Suppressor macrophage treated with lipopolysaccharide for 4 hours (primary cell): ENCODE data around the gene BRD7.

Source experiments
- DNase-seq: peaks from one replicate; pipeline ENCODE4 v3.0.0-alpha.2; 2020

The BRD7 gene

DNA sequence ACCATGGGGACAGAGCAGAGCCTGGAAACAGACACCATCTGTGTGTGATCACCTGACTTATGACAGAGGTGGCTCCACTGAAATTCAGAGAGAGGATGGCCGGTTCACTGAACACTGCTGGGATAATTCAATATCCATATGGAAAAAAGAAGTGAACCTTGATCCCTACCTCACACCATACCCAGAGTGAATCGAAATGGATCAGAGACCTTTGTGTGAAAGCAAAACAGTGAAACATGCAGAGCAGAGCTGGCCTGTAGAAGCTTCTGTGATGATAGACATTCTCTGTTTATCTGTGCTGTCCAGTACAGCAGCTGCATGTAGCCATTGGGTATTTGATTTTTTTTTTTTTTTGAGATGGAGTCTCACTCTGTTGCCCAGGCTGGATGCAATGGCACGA lies 82.1 kb downstream of the BRD7 start:
- DNase-seq, result no peak

DNA sequence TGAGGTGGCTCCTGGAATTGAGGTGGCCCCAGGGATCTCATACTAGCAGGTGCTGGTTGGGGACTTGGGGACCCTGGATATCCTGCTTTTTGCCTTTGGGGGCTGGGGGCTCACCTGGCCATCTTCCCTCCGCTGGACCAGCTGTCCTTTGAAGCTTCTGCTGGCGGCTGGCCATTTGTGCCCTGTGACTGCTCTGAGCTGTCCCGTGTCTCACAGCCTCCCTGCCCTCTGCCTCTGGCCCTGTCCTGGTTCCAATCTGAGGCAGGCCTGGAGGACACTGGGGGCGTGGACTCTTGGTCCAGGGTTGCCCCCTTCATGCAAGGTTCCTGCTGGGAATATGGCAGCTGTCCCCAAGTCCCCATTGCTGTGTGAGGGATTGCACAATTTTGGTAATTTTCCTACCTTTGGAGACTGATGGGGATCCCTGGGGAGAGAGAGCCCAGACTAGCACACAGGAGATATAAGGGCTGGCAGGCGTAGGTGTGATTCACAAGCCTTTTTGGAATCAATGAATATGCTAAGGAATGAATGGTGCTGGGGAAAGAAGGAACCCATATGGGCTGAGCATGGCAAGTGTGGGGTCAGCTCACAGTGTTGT lies 83.3 kb downstream of the BRD7 start:
- DNase-seq, result no peak

DNA sequence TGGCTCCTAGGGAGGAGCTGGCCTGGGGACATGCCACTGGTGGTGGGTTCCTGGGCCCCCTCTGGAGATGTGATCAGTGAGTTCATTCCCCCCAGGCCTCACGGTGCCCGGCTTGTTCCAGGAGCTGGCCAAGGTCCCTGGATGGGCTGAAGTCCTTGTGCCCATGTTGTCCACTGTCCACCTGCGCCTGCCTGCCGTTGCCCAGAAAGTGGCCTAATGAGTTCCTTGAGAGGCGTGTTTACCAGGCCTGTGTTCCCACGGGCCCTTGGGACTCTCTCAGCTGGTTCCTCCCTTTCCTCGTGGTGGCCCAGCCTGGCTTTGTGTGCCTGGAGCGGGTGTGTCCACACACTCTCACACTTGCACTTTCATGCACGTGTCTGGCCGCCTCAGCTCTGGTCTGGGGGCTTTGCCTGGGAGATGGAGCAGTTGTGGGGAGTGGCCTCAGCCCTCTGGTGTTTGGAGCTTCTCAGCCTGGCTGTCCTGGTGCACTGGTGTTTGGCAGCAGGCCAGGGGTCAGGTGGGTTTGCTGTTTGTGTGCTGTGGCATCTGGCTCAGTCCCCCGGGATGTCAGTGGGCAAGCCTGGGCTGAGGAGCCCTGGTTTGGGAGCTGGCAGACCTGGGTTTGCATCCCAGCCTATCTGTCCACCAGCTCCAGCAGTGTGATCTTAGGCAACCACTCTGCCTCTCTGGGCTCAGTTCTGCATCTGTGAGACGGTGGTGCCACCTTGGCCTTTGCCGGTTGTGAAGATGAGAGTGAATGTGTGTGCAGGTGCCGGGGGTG lies 84.5 kb downstream of the BRD7 start:
- DNase-seq, result no peak

DNA sequence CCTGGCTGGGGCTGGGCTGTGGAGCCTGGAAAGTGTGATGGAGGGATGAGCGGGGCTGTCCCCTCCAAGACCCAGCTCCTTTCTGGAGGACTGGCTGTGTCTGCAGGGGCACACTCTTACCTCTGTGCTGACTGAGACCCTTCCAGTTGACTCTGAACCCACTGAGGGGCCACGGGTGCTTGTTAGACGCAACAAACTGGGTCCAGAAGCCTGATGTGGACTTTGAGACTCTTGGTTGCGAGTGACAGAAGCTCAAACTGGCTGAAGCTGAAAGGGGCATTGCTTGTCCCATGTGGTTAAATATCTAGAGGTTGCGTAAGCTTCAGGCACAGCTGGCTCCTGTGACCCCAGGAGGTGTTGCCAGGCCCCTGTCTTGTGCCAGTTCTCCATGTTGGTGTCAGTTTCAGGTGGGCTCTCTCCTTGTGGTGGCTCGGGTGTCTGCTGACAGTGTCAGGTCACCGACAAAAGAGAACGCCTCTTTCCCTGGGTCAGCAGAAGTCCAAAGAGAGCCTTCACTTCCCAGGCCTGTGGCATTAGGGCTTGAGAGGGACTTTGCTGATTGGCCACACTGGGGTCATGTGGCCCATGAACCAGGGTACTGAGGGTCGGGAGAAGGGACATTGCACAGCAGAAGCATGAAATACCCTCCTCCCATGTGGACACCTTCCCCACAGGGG lies 85.7 kb downstream of the BRD7 start:
- DNase-seq, result no peak

DNA sequence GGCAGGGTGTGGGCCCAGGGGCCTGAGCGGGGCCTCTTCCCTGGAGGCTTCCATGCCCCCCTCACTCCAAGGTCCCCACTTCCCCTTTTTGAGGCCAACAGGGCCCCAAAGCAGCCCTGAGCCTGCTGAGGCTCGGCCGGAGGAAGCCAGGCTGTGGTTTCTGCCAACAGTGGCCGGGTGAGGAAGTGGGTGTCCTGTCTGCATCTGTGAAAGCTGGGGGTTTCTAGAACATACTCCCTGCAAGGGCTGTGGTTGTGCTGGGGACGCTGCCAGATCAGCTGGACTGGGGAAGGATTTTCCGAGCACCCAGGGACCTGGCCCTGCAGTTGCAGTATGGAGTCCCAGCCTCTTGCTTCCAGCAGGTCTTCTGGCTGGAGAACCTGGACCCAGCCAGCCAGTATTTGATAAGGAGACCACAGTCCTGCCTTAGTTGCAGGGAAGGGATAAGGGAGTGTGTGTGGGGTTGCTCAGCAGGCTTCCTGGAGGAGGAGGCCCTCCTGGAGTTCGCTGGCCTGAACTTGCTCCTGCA lies 86.7 kb downstream of the BRD7 start:
- peak; percentile 95 for DNase-seq

DNA sequence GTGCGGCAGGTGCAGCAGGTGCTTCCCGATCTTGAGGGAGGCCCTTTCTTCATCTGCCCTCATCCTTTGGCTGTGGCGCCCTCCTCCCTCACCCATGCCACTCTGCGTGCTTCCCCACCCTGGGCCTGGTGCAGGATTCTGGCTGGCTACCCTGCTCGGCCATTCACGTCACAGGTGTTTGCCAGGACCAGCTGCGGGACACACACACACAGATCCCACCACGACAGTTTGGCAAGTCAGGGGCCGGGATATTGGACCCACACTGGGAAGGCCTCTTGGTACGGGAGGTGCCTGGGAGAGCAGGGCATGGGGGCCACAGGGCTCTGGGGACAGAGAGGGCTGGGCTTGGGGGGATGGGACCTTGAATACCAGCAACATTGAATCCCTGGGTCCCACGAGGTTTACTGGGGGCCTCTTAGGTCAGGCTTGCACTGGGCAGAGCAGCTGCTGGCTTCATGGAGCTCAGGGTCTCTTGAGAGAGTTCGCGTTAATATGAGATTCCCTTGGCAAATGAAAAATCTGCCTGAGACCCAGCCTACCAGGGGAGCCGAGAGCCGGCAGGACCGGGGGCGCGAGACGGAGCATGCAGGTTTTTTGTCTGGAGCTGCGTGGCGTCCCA lies 87.3 kb downstream of the BRD7 start:
- DNase-seq, result no peak

DNA sequence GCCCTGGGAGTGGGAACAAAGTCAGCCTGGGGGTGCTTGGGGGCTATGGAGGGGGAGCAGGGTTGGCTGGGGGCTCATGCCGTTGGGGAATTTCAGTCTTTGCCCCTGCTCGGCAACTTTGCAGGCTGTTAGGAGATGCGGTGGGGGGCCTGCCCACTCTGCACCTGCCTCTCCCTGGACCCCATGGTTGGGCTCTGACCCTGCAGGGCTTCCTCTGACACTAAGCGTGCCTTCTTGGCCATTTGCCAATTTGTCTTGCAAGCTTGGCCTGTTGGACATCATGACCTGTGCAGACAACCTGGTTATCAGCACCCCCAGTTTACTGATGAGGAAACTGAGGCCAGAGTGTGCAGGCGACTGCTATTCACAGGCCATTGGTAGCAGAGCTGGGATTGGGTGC lies 87.9 kb downstream of the BRD7 start:
- DNase-seq, result no peak

DNA sequence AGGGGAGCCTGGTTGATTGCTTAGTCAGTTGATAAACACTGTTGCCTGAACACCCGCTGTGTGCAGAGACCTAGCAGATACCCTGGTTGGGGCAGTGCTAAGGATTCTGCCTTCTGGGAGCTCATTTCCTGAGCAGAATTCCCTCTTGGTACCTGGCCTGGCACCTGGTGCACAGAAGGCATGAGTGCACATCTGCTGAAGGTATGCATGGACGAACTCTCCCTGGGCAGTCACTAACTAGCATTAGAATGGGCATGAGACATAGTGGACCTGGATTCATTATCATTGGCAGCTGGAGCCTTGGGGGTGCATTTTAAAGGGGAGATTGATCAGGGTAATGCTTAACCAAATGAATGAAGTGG lies 89.3 kb downstream of the BRD7 start:
- no peak for DNase-seq

DNA sequence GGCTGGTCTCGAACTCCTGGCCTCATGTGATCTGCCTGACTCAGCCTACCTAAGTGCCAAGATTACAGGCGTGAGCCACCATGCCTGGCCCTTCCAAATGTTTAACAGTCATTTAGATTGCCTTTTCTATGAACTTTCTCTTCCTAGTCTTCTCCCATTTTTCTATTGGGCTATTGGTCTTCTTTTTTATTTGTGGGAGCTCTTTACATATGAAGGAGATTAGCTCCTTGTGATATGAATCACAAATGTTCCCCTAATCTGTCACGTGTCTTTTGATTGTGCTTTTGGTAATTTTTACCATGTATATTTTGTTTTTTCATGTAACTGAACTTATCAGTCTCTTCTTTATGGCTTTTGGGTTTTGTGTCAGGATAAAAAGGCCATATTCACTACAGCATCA lies 90.5 kb downstream of the BRD7 start:
- no peak for DNase-seq

DNA sequence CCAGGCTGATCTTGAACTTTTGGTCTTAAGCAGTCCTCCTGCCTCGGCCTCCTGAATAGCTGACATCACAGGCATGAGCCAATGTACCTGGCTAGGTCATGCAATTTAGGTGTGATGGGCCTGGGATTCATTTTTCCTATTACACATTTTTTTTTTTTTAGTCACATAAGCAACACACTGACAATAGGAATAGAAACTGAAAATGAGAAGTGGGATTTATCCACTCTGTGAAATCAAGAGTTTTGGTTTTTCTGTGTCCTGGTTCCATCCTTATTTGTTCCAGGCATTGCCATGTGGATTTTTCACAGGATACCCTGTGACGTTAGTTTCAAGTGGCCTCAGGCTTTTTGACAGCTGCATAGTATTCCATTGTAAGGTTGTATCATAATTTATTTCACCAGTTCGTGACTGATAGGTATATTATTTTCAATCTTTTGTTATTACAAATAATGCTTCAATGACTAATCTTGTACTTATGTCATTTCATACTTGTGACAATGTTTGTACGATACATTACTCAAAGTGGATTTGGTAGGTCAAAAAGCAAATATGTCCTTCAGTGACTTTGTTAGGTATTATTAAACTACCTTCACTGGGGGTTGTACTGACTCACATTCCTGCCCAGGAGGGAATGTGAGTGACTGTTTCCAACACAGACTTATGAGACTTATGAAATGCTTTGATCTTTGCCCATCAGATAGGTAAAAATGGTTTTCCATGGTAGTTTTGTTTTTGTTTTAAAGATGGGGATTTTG lies 91.8 kb downstream of the BRD7 start:
- peak; percentile 88 for DNase-seq

DNA sequence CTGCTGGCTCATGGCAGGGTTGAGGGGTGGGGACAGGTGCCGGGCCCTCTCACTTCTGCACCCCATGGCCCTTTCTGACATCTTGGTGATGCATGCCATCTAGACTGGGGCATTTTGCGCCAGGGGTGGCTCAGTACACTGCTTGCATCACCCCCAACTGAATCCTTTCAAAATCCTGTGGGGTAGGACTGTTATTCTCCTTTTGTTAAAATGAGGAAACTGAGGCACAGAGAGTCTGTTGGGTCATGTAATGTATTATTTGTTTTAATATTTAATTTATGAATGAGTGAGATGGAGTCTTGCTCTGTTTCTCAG lies 92.5 kb downstream of the BRD7 start:
- DNase-seq, result no peak

DNA sequence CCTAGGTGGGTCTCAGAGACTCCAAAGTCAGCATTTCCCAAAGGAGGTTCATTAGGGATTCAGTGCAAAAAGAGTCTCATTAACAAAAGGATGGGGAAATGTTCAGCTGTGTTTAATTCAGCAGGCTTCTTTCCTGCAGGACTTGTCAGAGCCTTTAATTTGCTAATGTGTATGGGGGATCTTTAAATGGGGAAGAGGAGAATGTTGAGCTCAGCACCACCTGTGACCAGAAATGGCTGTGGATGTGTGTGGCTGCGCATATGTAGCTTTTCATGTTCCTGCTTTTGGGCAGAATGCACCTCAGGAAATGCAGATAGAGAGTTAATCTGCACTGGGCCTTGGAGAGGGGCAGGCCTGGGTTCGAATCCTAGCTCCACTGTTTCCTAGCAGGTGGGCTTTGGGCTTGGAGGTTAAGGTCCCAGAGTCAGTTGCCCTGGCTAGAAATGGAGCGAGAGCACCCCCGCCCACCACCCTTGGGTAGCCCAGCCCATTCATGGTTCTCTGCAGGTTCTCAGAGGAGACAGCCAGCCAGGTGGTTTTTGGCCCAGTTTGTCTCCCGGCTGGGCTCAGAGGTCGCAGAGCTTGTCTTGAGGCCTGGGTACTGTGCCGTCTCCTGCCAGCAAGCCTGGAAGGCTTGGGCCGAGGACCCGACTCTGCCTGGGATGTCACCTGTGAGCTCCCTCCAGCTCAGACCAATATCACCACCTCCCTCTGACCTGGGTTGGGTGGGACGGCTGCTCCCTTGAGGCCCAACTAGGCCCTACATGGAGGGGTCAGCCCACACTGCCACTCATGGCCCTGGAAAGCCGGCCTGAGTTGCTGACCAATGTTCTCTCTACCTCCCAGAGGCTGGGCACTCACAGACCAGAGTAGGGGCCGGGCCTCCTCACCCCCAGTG lies 93.1 kb downstream of the BRD7 start:
- no peak for DNase-seq

DNA sequence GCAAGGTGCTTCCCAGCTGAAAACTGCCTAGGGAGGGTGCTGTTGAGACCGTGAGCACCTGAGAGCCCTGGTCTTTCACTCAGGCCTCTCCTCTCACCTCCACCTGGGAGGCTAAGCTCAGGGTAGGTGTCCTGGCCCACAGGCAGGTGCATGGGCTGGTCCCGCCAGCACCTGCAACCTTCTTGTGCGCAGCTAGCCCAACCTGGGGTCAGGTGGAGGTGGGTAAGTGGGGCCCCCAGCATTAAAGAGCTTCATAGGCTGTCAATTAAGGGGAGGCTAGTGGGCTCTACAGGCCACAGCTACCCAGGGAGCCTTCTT lies 93.7 kb downstream of the BRD7 start:
- no peak for DNase-seq

DNA sequence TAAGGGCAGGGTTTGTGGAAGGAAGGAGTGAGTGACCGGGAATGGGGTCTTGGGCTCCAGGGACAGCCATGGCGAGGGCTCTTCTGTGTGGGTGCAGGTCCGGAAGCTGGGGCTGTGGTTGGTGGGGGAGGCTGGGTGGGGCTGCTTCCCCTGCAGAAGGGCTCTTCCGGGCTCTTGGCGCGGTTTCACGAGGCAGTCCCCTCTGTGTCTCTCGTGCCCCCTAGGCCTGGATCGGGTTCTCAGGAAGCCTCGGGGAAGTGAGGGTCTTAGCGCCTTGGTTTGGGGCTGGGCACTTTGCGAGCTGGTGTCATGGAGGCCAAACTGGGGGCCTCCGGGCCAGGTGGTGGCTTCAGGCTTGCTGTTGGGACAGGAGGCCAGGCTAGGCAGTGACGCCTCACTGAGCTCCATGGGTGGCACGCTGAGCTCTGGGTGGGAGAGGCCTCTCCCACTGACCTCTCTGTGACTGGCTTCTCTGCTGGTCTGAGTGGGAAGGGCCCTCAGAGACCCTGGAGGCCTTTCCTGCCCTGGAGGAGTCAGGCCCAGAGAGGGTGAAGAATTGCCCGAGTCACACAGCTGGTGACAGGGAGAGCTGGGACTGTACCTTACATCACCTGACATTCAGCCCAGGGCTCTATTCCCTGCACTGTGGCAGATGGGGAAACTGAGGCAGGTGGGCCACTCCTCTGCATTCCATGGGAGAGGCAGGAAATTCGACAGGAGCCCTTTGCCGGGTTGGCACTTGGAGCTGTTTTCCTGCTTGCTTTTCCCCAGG lies 94.3 kb downstream of the BRD7 start:
- peak; percentile 54 for DNase-seq

DNA sequence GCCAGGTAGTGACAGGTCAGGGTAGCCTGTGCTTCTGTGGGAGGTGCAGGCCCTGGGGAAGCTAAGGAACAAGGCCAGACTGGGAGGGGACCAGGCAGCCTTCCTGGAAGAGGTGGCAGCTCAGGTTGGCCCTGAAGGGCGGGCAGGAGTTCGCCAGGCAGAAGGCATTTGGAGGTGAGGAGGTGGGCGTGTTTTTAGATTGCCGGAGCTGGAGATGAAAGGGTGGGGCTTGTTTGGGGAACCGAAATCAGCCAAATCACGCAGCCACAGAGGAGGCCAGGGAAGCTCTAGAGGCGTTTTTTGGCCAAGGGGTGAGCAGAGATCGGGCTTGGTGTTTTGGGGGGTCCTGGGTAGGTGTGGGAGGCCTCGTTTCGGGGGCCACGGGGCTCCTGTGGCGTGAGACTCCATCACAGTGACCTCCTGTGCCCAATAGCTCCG lies 94.9 kb downstream of the BRD7 start:
- DNase-seq, result peak; percentile 77

DNA sequence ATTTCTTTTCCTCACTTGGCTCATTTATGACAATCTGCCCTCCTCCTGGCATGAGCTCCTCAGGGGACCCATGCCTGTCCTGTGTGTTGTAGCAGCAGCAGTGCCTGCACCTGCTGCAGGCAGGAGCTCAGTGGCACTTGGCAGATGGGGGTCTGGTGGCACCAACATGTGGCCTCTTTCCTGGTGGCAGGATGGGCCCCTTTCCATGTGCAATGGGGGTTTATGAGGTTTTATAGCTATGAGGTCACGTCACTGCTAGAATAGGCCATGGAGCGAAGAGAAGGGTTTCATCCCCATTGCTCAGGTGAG lies 95.5 kb downstream of the BRD7 start:
- DNase-seq, result no peak

DNA sequence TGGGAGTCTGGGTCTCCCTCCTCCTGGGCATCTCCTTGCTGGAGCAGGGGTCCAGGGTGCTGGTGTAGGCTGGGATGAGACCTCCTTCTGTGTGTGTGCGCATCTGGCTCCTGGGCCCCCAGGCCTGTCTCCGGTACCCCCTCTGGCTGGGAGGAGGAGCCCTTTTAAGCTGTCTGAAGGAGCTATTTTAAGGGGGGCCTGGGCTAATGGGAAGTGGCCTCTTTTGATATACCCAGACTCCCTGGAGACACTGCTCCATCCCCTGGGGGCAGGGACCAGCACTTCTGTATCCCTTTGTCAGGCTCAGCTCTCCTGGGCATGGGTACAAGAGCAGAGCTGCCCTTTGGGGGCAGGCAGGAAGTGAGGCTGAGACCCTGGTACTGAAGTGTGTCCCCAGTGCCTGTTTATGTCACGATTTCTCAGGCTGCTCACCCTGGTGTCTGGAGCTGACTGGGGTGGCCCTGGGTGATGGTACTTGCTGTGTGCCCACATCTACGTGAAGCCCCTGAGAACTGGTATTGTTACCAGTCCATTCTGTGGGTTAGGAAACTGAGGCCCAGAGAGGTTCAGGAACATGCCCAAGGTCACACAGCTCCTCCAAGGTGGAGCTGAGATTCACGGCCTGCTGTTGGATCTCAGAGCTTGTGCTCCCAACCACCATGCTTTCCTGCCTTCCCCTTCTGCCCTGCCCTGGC lies 96.0 kb downstream of the BRD7 start:
- no peak for DNase-seq

DNA sequence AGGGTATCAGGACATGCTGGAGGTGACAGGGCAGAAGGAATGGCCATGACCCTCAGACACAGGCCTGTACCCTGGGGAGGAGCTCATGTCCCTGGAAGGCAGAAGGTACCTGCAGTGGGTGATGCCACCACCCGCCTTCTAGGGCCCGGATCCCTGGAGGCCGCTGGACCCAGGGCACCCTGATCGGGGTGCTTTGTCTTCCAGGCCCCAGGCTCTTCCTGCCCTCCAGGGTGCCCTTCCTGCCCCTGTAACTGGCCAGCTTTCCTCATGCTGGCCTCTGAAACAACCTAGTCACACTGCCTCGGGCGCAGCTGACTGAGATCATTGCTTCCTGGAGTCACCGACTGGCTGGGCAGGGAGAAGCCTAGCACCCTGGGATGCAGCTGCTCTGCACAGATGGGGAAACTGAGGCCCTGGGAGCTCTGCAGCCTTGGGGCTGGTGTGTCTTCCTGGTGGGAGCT lies 96.6 kb downstream of the BRD7 start:
- peak; percentile 58 for DNase-seq

DNA sequence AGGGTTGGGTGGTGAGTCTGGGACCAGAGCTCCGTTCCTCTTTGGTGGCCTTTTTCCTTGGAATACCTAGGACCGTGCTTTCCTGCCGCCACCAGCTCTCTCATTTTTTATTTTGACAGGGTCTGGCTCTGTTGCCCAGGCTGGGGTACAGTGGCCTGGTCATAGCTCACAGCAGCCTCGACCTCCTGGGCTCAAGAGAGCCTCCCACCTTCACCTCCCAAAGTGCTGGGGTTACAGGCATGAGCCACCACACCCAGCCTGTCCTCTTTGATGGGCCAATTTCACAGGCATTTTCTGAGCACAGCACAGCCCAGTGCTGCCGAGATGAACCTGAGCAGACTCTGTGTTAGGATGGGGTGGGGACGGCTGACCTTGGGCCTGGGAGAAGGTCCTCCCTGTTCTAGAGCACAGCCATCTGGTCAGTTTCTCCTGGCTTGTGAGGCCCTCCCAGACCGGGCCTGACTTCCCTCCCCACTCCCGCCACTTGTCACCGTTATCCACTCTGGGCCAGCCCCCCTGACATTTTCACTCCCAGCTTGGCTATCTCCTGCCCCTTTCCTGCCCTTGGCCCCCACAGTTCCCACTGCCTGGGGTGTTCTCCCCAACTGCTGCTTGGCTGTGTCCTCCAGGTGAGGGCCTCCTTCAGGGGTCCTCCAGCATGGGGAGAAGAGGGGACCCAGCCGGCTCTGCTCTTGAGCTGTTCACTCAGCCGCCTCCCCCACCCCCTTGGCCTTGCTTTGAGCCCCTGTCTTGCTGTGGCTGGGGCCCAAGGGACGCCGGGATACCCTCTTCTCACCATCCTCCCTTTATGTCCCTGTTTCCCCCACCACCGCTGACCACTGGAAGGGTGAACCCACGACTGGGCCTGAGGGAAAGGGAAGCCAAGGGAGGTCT lies 97.4 kb downstream of the BRD7 start:
- no peak for DNase-seq
